BLaER1 (cell line): ENCODE results near the gene ERC2.

Experiments
- H3K27ac ChIP-seq: shearing (Covaris generic); formaldehyde crosslinking; 2 replicates; pipeline ENCODE4 v1.8.1; 2022
- H3K27me3 ChIP-seq: shearing (Covaris generic); formaldehyde crosslinking; 2 replicates; pipeline ENCODE4 v1.8.1; 2022
- H3K36me3 ChIP-seq: shearing (Covaris generic); formaldehyde crosslinking; 2 replicates; pipeline ENCODE4 v1.8.1; 2022
- H3K4me1 ChIP-seq: shearing (Covaris generic); formaldehyde crosslinking; 2 replicates; pipeline ENCODE4 v1.8.1; 2022
- H3K4me2 ChIP-seq: shearing (Covaris generic); formaldehyde crosslinking; 2 replicates; pipeline ENCODE4 v1.8.1; 2022
- H3K4me3 ChIP-seq: shearing (Covaris generic); formaldehyde crosslinking; 2 replicates; pipeline ENCODE4 v1.8.1; 2022
- H3K9ac ChIP-seq: shearing (Covaris generic); formaldehyde crosslinking; 2 replicates; pipeline ENCODE4 v1.8.1; 2022
- H3K9me3 ChIP-seq: shearing (Covaris generic); formaldehyde crosslinking; 2 replicates; pipeline ENCODE4 v1.8.1; 2022
- H4K20me1 ChIP-seq: shearing (Covaris generic); formaldehyde crosslinking; 2 replicates; pipeline ENCODE4 v1.8.1; 2022
- Cebpa-rat ChIP-seq: shearing (Covaris generic); IDR thresholded peaks from 2 replicates; pipeline ENCODE4 v1.8.1; 2022

Gene ERC2

GRCh38 chr3:56187051-56187450 is 281.2 kb downstream of the ERC2 start:
- Histone ChIP-seq H3K4me1 (no peaks in the 10 kb centered on the region), H3K27ac (no peak overlapping the region), H3K4me3 (no peak overlapping the region), H3K4me2 (no peak overlapping the region), H3K9me3 (no peaks in the 10 kb centered on the region), H3K27me3 (no peaks in the 10 kb centered on the region), H4K20me1 (no peaks in the 10 kb centered on the region), H3K36me3 (no peaks in the 10 kb centered on the region), H3K9ac (no peak overlapping the region)
- TF ChIP-seq Cebpa-rat = no peak

GRCh38 chr3:56185827-56186226 is 282.4 kb downstream of the ERC2 start:
- Histone ChIP-seq H3K36me3 (no peaks in the 10 kb centered on the region), H4K20me1 (no peaks in the 10 kb centered on the region), H3K27me3 (no peaks in the 10 kb centered on the region), H3K9ac (no peak overlapping the region), H3K27ac (no peak overlapping the region), H3K4me1 (no peaks in the 10 kb centered on the region), H3K4me3 (no peak overlapping the region), H3K9me3 (no peaks in the 10 kb centered on the region), H3K4me2 (no peak overlapping the region)
- no peak for TF ChIP-seq Cebpa-rat

- no peaks in the 10 kb centered on the region for H4K20me1 ChIP-seq
- H3K9ac ChIP-seq = no peak overlapping the region
- H3K4me3 ChIP-seq = no peak overlapping the region
- no peaks in the 10 kb centered on the region for H3K36me3 ChIP-seq
- no peak overlapping the region for H3K4me2 ChIP-seq
- no peaks in the 10 kb centered on the region for H3K4me1 ChIP-seq
- no peak for TF ChIP-seq Cebpa-rat
- no peaks in the 10 kb centered on the region for H3K27me3 ChIP-seq
- H3K9me3 ChIP-seq = no peaks in the 10 kb centered on the region
- no peak overlapping the region for H3K27ac ChIP-seq
Measured at GRCh38 chr3:56183529-56183928, 284.7 kb downstream of the ERC2 start.

GRCh38 chr3:56180433-56180832 is 287.8 kb downstream of the ERC2 start:
- no peak overlapping the region for H3K4me2 ChIP-seq
- no peak for TF ChIP-seq Cebpa-rat

GRCh38 chr3:56173601-56174000 is 294.7 kb downstream of the ERC2 start:
- Histone ChIP-seq H3K4me3 (no peak overlapping the region), H3K27ac (no peak overlapping the region), H3K4me2 (no peak overlapping the region), H3K9me3 (no peaks in the 10 kb centered on the region), H3K9ac (no peak overlapping the region), H4K20me1 (no peaks in the 10 kb centered on the region), H3K36me3 (no peaks in the 10 kb centered on the region), H3K4me1 (no peaks in the 10 kb centered on the region), H3K27me3 (no peaks in the 10 kb centered on the region)
- no peak for TF ChIP-seq Cebpa-rat

More at GRCh38 chr3:56180433-56180832, 287.8 kb downstream of the ERC2 start:
- Histone ChIP-seq H3K4me1 (no peaks in the 10 kb centered on the region), H3K27me3 (no peaks in the 10 kb centered on the region), H3K36me3 (no peaks in the 10 kb centered on the region), H3K4me3 (no peak overlapping the region), H4K20me1 (no peaks in the 10 kb centered on the region), H3K9ac (no peak overlapping the region), H3K27ac (no peak overlapping the region), H3K9me3 (no peaks in the 10 kb centered on the region)

- Histone ChIP-seq H3K4me1 (no peaks in the 10 kb centered on the region), H3K9ac (no peak overlapping the region), H4K20me1 (no peaks in the 10 kb centered on the region), H3K9me3 (peaks cover 6% of the 10 kb centered on the region; the same call in 1 of the 2 replicates), H3K27ac (no peak overlapping the region), H3K27me3 (no peaks in the 10 kb centered on the region), H3K4me3 (no peak overlapping the region), H3K4me2 (no peak overlapping the region), H3K36me3 (no peaks in the 10 kb centered on the region)
- TF ChIP-seq Cebpa-rat = no peak
Measured at GRCh38 chr3:56164436-56164835, 303.8 kb downstream of the ERC2 start.

GRCh38 chr3:56157693-56158362 is 310.4 kb downstream of the ERC2 start:
- H3K9me3 ChIP-seq = peaks cover 6% of the 10 kb centered on the region; the same call in 1 of the 2 replicates
- peak overlapping the region; percentile 52 for H3K27ac ChIP-seq
- H3K4me1 ChIP-seq = peaks cover 13% of the 10 kb centered on the region
- H4K20me1 ChIP-seq = no peaks in the 10 kb centered on the region
- no peak overlapping the region for H3K4me3 ChIP-seq
- H3K36me3 ChIP-seq = no peaks in the 10 kb centered on the region
- no peak overlapping the region for H3K9ac ChIP-seq
- H3K4me2 ChIP-seq = peak overlapping the region; percentile 38
- no peak for TF ChIP-seq Cebpa-rat
- no peaks in the 10 kb centered on the region for H3K27me3 ChIP-seq

- H3K27ac ChIP-seq = no peak overlapping the region
- no peaks in the 10 kb centered on the region for H3K9me3 ChIP-seq
- H3K9ac ChIP-seq = no peak overlapping the region
- no peak overlapping the region for H3K4me2 ChIP-seq
- no peaks in the 10 kb centered on the region for H3K36me3 ChIP-seq
- no peak for TF ChIP-seq Cebpa-rat
- no peak overlapping the region for H3K4me3 ChIP-seq
- no peaks in the 10 kb centered on the region for H4K20me1 ChIP-seq
- H3K4me1 ChIP-seq = peaks cover 13% of the 10 kb centered on the region
- H3K27me3 ChIP-seq = no peaks in the 10 kb centered on the region
Measured at GRCh38 chr3:56154297-56154696, 314.0 kb downstream of the ERC2 start.

- Histone ChIP-seq H3K27me3 (no peaks in the 10 kb centered on the region), H3K4me3 (no peak overlapping the region), H3K27ac (no peak overlapping the region), H3K9ac (no peak overlapping the region), H3K4me1 (no peaks in the 10 kb centered on the region), H3K9me3 (no peaks in the 10 kb centered on the region), H3K4me2 (no peak overlapping the region), H4K20me1 (no peaks in the 10 kb centered on the region), H3K36me3 (no peaks in the 10 kb centered on the region)
- TF ChIP-seq Cebpa-rat = no peak
Measured at GRCh38 chr3:56147354-56147753, 320.9 kb downstream of the ERC2 start.

GRCh38 chr3:56145410-56145809 is 322.9 kb downstream of the ERC2 start:
- Histone ChIP-seq H3K36me3 (no peaks in the 10 kb centered on the region), H3K9ac (no peak overlapping the region), H3K27me3 (no peaks in the 10 kb centered on the region), H3K4me3 (no peak overlapping the region), H3K4me1 (no peaks in the 10 kb centered on the region), H3K4me2 (no peak overlapping the region), H4K20me1 (no peaks in the 10 kb centered on the region), H3K9me3 (no peaks in the 10 kb centered on the region), H3K27ac (no peak overlapping the region)
- no peak for TF ChIP-seq Cebpa-rat

- Histone ChIP-seq H3K9me3 (no peaks in the 10 kb centered on the region), H3K4me2 (no peak overlapping the region), H3K27me3 (no peaks in the 10 kb centered on the region), H3K27ac (no peak overlapping the region), H3K4me1 (no peaks in the 10 kb centered on the region), H3K36me3 (no peaks in the 10 kb centered on the region), H3K4me3 (no peak overlapping the region), H3K9ac (no peak overlapping the region), H4K20me1 (no peaks in the 10 kb centered on the region)
- TF ChIP-seq Cebpa-rat = no peak
Measured at GRCh38 chr3:56144805-56145204, 323.5 kb downstream of the ERC2 start.
